Sigmoid colon (tissue), 7 donors: ENCODE data around the gene PARVB. TPM values are rescaled to one million over a fixed set of nuclear protein-coding genes. Genes with fewer than 3 reads are reported as not detected.

ENCODE experiments used
- DNase-seq: peaks from one replicate; pipeline ENCODE4 v3.0.0-alpha.2; 2019
- H3K27ac ChIP-seq, 4 donors: fragments of 200-600 bp; sonication (generic); one replicate each; pipeline ENCODE4 v1.5.1; 2016 to 2019; ENCODE audit warnings: mild to moderate bottlenecking in 1 of 4
- H3K27me3 ChIP-seq, 3 donors: fragments of 200-600 bp; sonication (generic); one replicate each; pipeline ENCODE4 v1.5.1; 2019; ENCODE audit warnings: mild to moderate bottlenecking in 1 of 3
- H3K36me3 ChIP-seq, 4 donors: fragments of 200-600 bp; sonication (generic); one replicate each; pipeline ENCODE4 v1.5.1; 2016 to 2019
- H3K4me1 ChIP-seq, 4 donors: fragments of 200-600 bp; sonication (generic); one replicate each; pipeline ENCODE4 v1.5.1; 2017 to 2019
- H3K4me3 ChIP-seq, 4 donors: fragments of 200-600 bp; sonication (generic); one replicate each; pipeline ENCODE4 v1.5.1; 2017 to 2019; ENCODE audit warnings: mild to moderate bottlenecking in 2 of 4, moderate library complexity in 1 of 4
- H3K9me3 ChIP-seq, 4 donors: fragments of 200-600 bp in 3 of 4; sonication (generic) in 3 of 4; one replicate each; pipeline versions ENCODE4 v1.5.1 to v1.6.1; 2013 to 2019
- EP300 ChIP-seq, 4 donors: sonication (generic); formaldehyde crosslinking; IDR thresholded peaks; one replicate each; pipeline ENCODE4 v1.6.1; 2017; ENCODE audit warnings: antibody characterized with exemption in 4 of 4
- POLR2A ChIP-seq, 2 donors: fragments of 450-650 bp; IDR thresholded peaks; one replicate each; pipeline ENCODE4 v1.6.1; 2016; ENCODE audit warnings: antibody characterized with exemption in 2 of 2, mild to moderate bottlenecking in 2 of 2, moderate library complexity in 2 of 2
- POLR2AphosphoS5 ChIP-seq, 4 donors: sonication (generic); formaldehyde crosslinking; IDR thresholded peaks; one replicate each; pipeline ENCODE4 v1.6.1; 2017; ENCODE audit warnings: antibody characterized with exemption in 4 of 4
- WGBS, 2 donors: extraction: QIAGEN DNeasy Blood & Tissue Kit; methylation state at CpG; one replicate each; pipeline ENCODE4 v1.1.7; 2013; 5-methylcytosine and 5-hydroxymethylcytosine counted together
- intact Hi-C: fragments of 100-400 bp; cut with DNase I; formaldehyde crosslinking; loops from one replicate; pipeline ENCODE4 v1.15.1; 2023
- polyA plus RNA-seq, 3 donors: library from polyadenylated mRNA; stranded (reverse); fragments of 200-250 nt; gene quantifications; one replicate each; pipeline ENCODE4 v1.2.3, GENCODE V29; 2013
- total RNA-seq, 4 donors: library from RNA; depleted of rRNA; stranded (reverse); fragments of >200 nt; gene quantifications; one replicate each; pipeline ENCODE4 v1.1.0, GENCODE V29; 2016
- TF ChIP-seq, protein P1 (sequence below), 4 experiments: fragments of 450-650 bp in 3 of 4; fragments of 200-600 bp in 1 of 4; IDR thresholded peaks; one replicate each; pipeline ENCODE4 v1.5.1; 2016 to 2019; ENCODE audit warnings: antibody characterized with exemption in 4 of 4, mild to moderate bottlenecking in 3 of 4, moderate library complexity in 2 of 4
- donor health status: healthy with polysubstance abuse.
- donor health status: Bipolar disorder and iron deficiency.
- donor health status: healthy.

Gene PARVB
- total and polyA plus RNA-seq, 7 donors, result 6.9 to 21.6 (median 18.9) TPM

- no peaks in the 10 kb centered on the region for H3K36me3 ChIP-seq
- H3K4me1 ChIP-seq, result no peaks in the 10 kb centered on the region
- TF ChIP-seq POLR2AphosphoS5 (IDR thresholded peaks at IDR 0.05), result no peak
- TF ChIP-seq POLR2A (IDR thresholded peaks at IDR 0.05), result no peak
- TF ChIP-seq, protein P1, sequence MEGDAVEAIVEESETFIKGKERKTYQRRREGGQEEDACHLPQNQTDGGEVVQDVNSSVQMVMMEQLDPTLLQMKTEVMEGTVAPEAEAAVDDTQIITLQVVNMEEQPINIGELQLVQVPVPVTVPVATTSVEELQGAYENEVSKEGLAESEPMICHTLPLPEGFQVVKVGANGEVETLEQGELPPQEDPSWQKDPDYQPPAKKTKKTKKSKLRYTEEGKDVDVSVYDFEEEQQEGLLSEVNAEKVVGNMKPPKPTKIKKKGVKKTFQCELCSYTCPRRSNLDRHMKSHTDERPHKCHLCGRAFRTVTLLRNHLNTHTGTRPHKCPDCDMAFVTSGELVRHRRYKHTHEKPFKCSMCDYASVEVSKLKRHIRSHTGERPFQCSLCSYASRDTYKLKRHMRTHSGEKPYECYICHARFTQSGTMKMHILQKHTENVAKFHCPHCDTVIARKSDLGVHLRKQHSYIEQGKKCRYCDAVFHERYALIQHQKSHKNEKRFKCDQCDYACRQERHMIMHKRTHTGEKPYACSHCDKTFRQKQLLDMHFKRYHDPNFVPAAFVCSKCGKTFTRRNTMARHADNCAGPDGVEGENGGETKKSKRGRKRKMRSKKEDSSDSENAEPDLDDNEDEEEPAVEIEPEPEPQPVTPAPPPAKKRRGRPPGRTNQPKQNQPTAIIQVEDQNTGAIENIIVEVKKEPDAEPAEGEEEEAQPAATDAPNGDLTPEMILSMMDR (IDR thresholded peaks at IDR 0.05), result no peak
- TF ChIP-seq EP300 (IDR thresholded peaks at IDR 0.05), result no peak
- H3K27me3 ChIP-seq, result no peaks in the 10 kb centered on the region
- no peaks in the 10 kb centered on the region for H3K9me3 ChIP-seq
- 75 to 78% methylated on average over 9 of the region's 9 CpGs for WGBS, 2 donors
- no peak for DNase-seq
- H3K27ac ChIP-seq, result no peak overlapping the region
- H3K4me3 ChIP-seq, result no peak overlapping the region
- intact Hi-C loops, result no loop called here
These were observed 87.6 kb downstream of the PARVB start for GRCh38 chr22:44111562-44112155.

- DNase-seq, result peak; percentile 43
These were observed 88.1 kb downstream of the PARVB start for GRCh38 chr22:44112191-44112590.

GRCh38 chr22:44116331-44116730 is 92.2 kb downstream of the PARVB start:
- no peaks in the 10 kb centered on the region for H3K9me3 ChIP-seq
- H3K27me3 ChIP-seq, result no peaks in the 10 kb centered on the region
- no peaks in the 10 kb centered on the region for H3K4me1 ChIP-seq
- intact Hi-C loops, result no loop called here
- peaks cover 0 to 11% (median 3%) of the 10 kb centered on the region in 4 donors for H3K36me3 ChIP-seq
- H3K4me3 ChIP-seq, result no peak overlapping the region
- 91 to 95% methylated on average over 12 of the region's 12 CpGs for WGBS, 2 donors
- H3K27ac ChIP-seq, result no peak overlapping the region
- TF ChIP-seq POLR2A (IDR thresholded peaks at IDR 0.05) (no peak), EP300 (IDR thresholded peaks at IDR 0.05) (no peak), POLR2AphosphoS5 (IDR thresholded peaks at IDR 0.05) (no peak)
- TF ChIP-seq, protein P1 (IDR thresholded peaks at IDR 0.05), result no peak
- DNase-seq, result peak; percentile 26

More at GRCh38 chr22:44112191-44112590, 88.1 kb downstream of the PARVB start:
- Histone ChIP-seq H3K27ac (no peak overlapping the region), H3K4me3 (no peak overlapping the region), H3K36me3 (no peaks in the 10 kb centered on the region), H3K9me3 (no peaks in the 10 kb centered on the region), H3K4me1 (no peaks in the 10 kb centered on the region), H3K27me3 (no peaks in the 10 kb centered on the region)
- whole genome bisulfite sequencing, 2 donors, result 92 to 94% methylated on average over 11 of the region's 11 CpGs
- TF ChIP-seq, protein P1 (IDR thresholded peaks at IDR 0.05), result no peak
- no peak for TF ChIP-seq POLR2AphosphoS5 (IDR thresholded peaks at IDR 0.05)
- TF ChIP-seq POLR2A (IDR thresholded peaks at IDR 0.05), result no peak
- TF ChIP-seq EP300 (IDR thresholded peaks at IDR 0.05), result no peak
- intact Hi-C loops, result no loop called here

- Histone ChIP-seq H3K36me3 (peaks cover 0 to 11% (median 3%) of the 10 kb centered on the region in 4 donors), H3K4me1 (no peaks in the 10 kb centered on the region), H3K27ac (no peak overlapping the region), H3K9me3 (no peaks in the 10 kb centered on the region), H3K27me3 (no peaks in the 10 kb centered on the region), H3K4me3 (no peak overlapping the region)
- peak; percentile 52 for DNase-seq
- no peak for TF ChIP-seq EP300 (IDR thresholded peaks at IDR 0.05)
- TF ChIP-seq POLR2AphosphoS5 (IDR thresholded peaks at IDR 0.05), result no peak
- no peak for TF ChIP-seq POLR2A (IDR thresholded peaks at IDR 0.05)
- TF ChIP-seq, protein P1 (IDR thresholded peaks at IDR 0.05), result no peak
- 70 to 76% methylated on average over 16 of the region's 16 CpGs for WGBS, 2 donors
- intact Hi-C loops, result no loop called here
These were observed 92.9 kb downstream of the PARVB start for GRCh38 chr22:44116755-44117684.
